Osteoblast (primary cell): ENCODE results near the gene OVAAL. TPM values are rescaled to one million over a fixed set of nuclear protein-coding genes. Genes with fewer than 3 reads are reported as not detected.

Experiments used
- DNase-seq: peaks from one replicate; pipeline ENCODE4 v3.0.0; 2011; ENCODE audit warnings: low spot score, mixed read lengths; ENCODE audit not compliant: insufficient read length; ENCODE audit errors: missing footprints
- H2AFZ ChIP-seq: 2 replicates; pipeline ENCODE4 v1.6.0; 2011; ENCODE audit warnings: mild to moderate bottlenecking, low read length
- H3K27ac ChIP-seq: 2 replicates; pipeline ENCODE4 v1.5.1; 2011; ENCODE audit warnings: mild to moderate bottlenecking, low read depth, low read length, moderate library complexity
- H3K27me3 ChIP-seq: 2 replicates; pipeline ENCODE4 v1.6.0; 2012; ENCODE audit warnings: mild to moderate bottlenecking, control low read depth, inconsistent platforms, low read length, moderate library complexity; ENCODE audit not compliant: insufficient read depth
- H3K36me3 ChIP-seq: 2 replicates; pipeline ENCODE4 v1.5.1; 2011; ENCODE audit warnings: mild to moderate bottlenecking, low read length, control low read depth, moderate library complexity; ENCODE audit not compliant: insufficient read depth
- H3K4me1 ChIP-seq: 2 replicates; pipeline ENCODE4 v1.5.1; 2011; ENCODE audit warnings: mild to moderate bottlenecking, low read length, control low read depth, moderate library complexity; ENCODE audit not compliant: insufficient read depth
- H3K4me2 ChIP-seq: 2 replicates; pipeline ENCODE4 v1.6.0; 2011; ENCODE audit warnings: mild to moderate bottlenecking, low read length; ENCODE audit not compliant: insufficient read depth
- H3K4me3 ChIP-seq: fragments of 200-600 bp; sonication (generic); 3 replicates; pipeline ENCODE4 v1.5.1; 2012; ENCODE audit warnings: mild to moderate bottlenecking, low read length, inconsistent platforms; ENCODE audit not compliant: insufficient read depth
- H3K79me2 ChIP-seq: 2 replicates; pipeline ENCODE4 v1.6.0; 2012; ENCODE audit warnings: mild to moderate bottlenecking, low read length, control low read depth, inconsistent platforms; ENCODE audit not compliant: insufficient read depth
- H3K9me3 ChIP-seq: 2 replicates; pipeline ENCODE4 v1.5.1; 2011; ENCODE audit warnings: low read depth, low read length, control low read depth
- H4K20me1 ChIP-seq: 2 replicates; pipeline ENCODE4 v1.6.0; 2012; ENCODE audit warnings: mild to moderate bottlenecking, low read length, control low read depth; ENCODE audit not compliant: insufficient read depth
- total RNA-seq: library from RNA; depleted of rRNA; stranded (reverse); fragments of >200 nt; gene quantifications from 2 replicates; pipeline ENCODE4 v1.2.3, GENCODE V29; 2012
- TF ChIP-seq, protein P1 (sequence below): IDR thresholded peaks from 2 replicates; pipeline ENCODE4 v1.5.1; 2011; ENCODE audit warnings: mild to moderate bottlenecking, low read depth, low read length, moderate library complexity; ENCODE audit errors: extremely low read depth

The OVAAL gene
- total RNA-seq, 1 donor, result not detected

GRCh38 chr1:180534214-180534613 is 24.6 kb upstream of the OVAAL start:
- Histone ChIP-seq H3K27me3 (no peaks in the 10 kb centered on the region), H3K27ac (no peak overlapping the region), H3K9me3 (no peaks in the 10 kb centered on the region), H4K20me1 (no peaks in the 10 kb centered on the region), H3K4me2 (no peak overlapping the region), H3K4me3 (no peak overlapping the region), H2AFZ (no peak overlapping the region), H3K79me2 (no peaks in the 10 kb centered on the region), H3K4me1 (peaks cover 7% of the 10 kb centered on the region), H3K36me3 (no peaks in the 10 kb centered on the region)
- DNase-seq, result no peak
- TF ChIP-seq, protein P1, sequence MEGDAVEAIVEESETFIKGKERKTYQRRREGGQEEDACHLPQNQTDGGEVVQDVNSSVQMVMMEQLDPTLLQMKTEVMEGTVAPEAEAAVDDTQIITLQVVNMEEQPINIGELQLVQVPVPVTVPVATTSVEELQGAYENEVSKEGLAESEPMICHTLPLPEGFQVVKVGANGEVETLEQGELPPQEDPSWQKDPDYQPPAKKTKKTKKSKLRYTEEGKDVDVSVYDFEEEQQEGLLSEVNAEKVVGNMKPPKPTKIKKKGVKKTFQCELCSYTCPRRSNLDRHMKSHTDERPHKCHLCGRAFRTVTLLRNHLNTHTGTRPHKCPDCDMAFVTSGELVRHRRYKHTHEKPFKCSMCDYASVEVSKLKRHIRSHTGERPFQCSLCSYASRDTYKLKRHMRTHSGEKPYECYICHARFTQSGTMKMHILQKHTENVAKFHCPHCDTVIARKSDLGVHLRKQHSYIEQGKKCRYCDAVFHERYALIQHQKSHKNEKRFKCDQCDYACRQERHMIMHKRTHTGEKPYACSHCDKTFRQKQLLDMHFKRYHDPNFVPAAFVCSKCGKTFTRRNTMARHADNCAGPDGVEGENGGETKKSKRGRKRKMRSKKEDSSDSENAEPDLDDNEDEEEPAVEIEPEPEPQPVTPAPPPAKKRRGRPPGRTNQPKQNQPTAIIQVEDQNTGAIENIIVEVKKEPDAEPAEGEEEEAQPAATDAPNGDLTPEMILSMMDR, result no peak

DNA sequence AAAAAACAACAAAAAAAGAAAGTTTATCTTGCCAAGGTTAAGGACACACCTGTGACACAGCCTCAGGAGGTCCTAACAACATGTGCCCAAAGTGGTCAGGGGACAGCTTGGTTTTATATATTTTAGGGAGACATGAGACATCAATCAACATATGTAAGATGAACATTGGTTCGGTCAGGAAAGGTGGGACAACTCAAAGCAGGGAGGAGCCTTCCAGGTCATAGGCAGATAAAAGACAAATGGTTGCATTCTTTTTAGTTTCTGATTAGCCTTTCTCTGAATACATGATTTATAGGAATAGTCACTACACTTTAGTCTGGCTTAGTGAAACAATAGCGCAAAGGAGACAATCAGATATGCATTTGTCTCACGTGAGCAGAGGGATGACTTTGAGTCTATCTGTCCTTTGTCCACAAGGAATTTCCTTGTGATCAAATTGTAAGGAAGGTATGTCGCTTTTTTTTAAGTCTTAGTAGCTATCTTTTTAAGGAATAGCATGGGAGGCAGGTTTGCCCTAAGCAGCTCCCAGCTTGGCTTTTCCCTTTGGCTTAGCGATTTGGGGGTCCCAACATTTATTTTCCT is 23.3 kb upstream of the OVAAL start:
- H3K4me2 ChIP-seq, result no peak overlapping the region
- no peaks in the 10 kb centered on the region for H3K27me3 ChIP-seq
- H3K4me1 ChIP-seq, result peaks cover 6% of the 10 kb centered on the region
- H3K27ac ChIP-seq, result no peak overlapping the region
- H3K79me2 ChIP-seq, result no peaks in the 10 kb centered on the region
- no peaks in the 10 kb centered on the region for H3K9me3 ChIP-seq
- no peak overlapping the region for H3K4me3 ChIP-seq
- H3K36me3 ChIP-seq, result no peaks in the 10 kb centered on the region
- no peak for DNase-seq
- no peaks in the 10 kb centered on the region for H4K20me1 ChIP-seq
- no peak overlapping the region for H2AFZ ChIP-seq
- TF ChIP-seq, protein P1, result no peak

DNA sequence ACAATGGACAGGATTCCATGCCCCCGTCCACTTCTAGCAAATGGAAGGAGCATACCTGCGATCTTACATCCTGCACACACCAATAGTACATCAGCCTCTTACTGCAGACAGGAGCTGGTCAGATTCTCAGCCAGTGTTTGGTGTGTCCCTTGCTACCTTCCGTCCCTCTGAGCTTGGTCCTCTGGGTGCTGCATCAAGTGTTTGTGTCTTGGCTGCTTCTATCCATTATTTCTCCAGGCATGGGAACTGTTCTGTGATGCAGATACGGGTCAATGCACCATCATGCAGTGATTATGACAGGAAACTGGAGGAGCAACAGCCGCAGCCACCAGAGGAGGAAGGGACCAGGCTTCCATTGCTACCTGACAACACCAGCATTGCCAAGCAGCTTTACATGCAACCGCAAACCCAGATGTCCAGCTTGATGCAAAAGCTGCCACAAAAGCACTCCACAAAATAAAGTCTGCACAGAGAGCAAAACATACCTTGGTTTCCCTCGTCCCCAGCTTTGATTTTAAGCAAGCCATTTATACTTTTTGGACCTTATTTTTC is 21.9 kb upstream of the OVAAL start:
- Histone ChIP-seq H4K20me1 (no peaks in the 10 kb centered on the region), H3K36me3 (no peaks in the 10 kb centered on the region), H3K27me3 (no peaks in the 10 kb centered on the region), H3K79me2 (no peaks in the 10 kb centered on the region), H3K4me1 (peaks cover 13% of the 10 kb centered on the region), H3K4me2 (no peak overlapping the region), H2AFZ (no peak overlapping the region), H3K4me3 (no peak overlapping the region), H3K27ac (no peak overlapping the region), H3K9me3 (no peaks in the 10 kb centered on the region)
- no peak for DNase-seq
- TF ChIP-seq, protein P1, result no peak

GRCh38 chr1:180539136-180539535 is 19.6 kb upstream of the OVAAL start:
- Histone ChIP-seq H3K27me3 (no peaks in the 10 kb centered on the region), H3K36me3 (no peaks in the 10 kb centered on the region), H3K4me2 (no peak overlapping the region), H2AFZ (no peak overlapping the region), H3K4me3 (no peak overlapping the region), H3K4me1 (peaks cover 26% of the 10 kb centered on the region), H3K27ac (no peak overlapping the region), H3K9me3 (no peaks in the 10 kb centered on the region), H4K20me1 (no peaks in the 10 kb centered on the region), H3K79me2 (no peaks in the 10 kb centered on the region)
- TF ChIP-seq, protein P1, result no peak
- no peak for DNase-seq
